NCI-H345 treated with DMSO at 0.1 percent for 48 hours (cell line): ENCODE data around the gene FUT7.
"Not testable (repeated sequence)": the region's sequence is repeated elsewhere in the genome, so short reads cannot be mapped to it uniquely, and the experiment has no call there.

ENCODE experiments used
- DNase-seq: peaks from one replicate; lab custom pipeline; 2025; ENCODE audit not compliant: unreplicated experiment; lab: John Stamatoyannopoulos, UW

Gene FUT7

DNA sequence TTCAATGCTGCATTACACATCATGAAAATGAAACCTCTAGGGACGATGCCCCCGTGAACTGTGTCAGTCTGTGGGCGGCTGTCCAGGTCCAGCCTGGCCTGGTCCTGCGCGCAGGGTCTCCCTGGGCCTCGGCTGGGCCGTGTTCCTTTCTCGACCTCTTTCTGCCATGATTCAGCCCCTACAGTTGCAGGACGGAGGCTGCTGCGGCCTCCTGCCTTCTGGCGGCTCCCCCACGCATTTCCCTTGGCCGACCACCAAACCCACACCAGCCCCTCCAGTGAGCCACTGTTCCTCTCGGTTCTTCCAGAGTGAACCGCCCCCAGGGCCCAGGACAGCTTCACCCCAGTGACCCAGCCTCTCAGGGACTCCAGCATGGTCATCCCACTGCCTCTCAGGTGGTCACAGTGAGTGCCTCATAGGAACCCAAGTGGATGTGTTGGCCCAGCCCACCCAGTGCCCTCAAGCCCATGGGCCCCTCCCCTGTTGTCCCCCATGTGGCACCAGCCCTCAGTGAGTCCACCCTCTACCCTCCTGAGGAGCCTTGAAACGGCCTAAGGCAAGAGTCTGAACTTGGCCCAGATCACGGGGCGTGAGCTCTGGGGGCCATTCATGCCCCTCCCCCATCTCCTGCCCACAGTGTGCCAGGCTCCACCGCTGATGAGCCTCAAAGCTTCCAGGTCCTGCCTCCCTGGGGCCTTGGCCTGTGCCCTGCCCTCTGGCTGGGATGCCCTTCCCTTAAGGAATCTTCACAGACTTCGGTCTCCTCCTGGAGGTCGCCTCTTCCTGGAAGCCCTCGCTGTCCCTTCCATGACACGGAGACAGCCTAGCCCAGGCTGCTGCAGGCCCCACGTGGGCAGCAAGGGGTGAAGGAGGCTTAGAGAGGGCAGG is 25.5 kb downstream of the FUT7 start:
- DNase-seq, result no peak

DNA sequence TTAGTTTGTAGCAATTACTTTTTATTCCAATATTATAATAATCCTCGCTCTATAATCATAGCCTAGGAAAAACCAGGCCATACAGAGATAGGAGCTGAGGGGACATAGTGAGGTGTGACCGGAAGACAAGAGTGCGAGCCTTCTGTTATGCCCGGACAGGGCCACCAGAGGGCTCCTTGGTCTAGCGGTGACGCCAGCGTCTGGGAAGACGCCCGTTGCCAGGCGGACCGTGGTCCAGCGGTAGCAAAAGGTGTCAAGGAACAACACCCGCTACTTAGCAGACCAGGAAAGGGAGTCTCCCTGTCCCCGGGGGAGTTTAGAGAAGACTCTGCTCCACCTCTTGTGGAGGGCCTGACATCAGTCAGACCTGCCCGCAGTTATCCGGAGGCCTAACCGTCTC is 27.6 kb downstream of the FUT7 start:
- DNase-seq, result not testable (repeated sequence)

DNA sequence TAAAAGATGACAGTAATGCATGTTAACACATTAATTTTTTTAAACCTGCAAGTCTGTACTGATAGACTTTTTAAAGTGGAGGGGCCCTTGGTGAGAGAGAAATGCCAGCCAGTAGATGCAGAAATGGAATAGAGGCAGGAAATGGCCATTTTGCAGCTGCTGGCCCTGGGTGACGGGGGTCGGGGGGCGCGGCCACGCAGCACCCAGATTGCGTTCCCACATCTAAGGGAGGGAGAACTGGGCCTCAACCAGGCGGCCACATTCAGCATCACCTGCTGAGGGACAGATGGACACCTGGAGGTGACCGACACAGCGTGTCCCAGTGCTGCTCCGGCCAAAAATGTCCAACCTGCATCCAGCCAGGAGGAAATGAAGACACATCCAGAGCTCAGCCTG is 29.2 kb downstream of the FUT7 start:
- DNase-seq, result no peak

DNA sequence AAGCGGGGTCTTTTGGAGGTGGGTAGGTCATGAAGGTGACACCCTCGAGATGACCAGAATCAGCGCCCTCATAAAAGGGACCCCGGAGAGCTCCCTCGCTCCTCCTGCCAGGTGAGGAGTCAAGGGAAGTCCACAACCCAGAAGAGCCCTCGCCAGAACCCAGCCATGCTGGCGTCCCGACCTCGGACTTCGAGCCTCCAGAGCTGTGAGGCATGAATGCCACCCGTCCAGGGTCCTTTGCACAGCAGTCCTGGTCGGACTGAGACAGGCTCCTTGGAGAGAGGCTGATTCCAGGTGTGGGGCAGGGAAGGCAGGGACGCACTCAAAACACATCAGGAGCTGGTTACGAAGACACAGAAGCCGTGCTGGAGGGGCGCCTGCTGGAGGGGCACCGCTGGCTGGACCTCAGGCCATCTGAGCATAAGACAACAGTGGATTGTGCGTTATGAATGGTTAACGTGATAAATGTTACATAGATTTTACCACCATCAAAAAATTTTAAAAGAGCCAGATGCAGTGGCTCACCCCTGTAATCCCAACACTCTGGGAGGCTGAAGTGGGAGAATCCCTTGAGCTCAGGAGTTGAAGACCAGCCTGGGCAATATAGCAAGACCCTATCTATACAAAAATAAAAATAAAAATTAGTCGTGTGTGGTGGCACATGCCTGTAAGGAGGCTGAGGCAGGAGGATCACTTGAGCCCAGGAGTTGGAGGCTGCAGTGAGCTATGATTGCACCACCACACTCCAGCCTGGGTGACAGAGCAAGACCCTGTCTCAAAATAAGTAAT is 29.8 kb downstream of the FUT7 start:
- DNase-seq, result no peak

DNA sequence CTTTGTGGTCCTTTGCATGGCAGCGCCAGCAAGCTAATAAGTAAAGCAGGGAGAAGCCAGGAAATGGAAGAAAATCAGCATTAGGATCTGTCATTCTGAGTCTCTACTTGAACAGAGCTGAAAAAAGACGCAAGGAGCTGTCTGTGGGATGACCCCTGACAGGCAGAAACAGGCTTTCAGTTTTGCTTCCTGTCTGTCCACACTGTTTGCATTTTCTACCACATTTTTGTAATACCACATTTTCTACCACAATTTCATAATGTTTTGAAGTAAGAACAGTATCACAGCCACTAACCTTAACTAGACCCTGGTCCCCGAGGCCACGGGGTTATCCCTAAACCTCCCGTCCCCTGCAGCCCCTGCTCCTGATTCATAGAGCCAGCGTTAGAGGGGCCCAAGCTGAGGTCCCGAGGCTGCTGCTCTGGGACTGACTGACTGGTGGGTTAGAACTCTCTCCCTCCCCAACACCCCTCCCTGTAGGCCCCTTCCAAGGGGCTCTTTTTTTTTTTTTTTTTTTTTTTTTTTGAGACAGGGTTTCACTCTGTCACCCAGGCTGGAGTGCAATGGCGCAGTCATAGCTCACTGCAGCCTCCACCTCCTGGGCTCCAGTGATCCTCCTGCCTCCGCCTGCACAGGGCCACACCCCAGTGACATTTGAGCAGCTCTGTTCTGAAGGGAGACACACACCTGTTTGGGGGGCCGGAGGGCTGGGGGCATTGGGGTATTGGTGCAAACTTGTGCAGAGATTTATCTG is 31.5 kb downstream of the FUT7 start:
- DNase-seq, result no peak

DNA sequence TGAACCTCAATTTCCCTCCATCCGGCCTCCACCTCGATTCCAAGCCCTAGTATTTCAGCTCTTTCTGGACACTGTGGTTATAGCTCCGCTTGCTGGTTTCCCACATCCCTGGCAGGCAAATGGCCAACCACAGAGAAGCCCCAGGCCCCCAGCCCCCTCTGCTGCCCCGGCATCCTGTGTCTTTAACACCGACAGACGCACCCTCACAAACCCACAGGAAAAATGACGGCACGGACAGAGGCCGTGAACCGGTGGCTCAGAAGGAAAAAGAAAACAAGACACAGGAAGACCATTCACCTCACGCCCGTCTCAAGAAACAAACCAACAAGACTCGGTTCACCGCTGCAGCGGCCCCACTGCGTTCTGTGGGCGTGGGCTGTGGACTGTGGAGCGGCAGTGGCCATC is 34.1 kb downstream of the FUT7 start:
- DNase-seq, result no peak

DNA sequence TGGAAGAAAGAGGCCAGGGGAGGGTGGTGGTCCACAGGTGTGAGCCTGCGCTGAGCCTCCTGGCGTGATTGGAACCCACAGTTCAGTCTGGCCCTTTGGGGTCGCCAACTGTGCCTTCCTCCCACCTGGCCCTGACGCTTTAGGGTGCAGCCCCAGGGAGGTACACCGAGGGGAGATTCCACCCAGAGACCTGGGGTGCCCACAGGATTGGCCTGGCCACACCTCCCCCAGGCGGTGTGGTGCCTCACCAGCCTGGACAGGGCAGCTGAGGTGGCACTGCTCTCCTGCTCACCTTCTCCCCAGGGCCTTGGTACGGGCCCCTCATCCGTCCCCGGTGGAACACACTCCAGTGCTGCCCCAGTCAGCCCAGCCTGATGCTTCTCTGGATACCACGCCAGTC is 34.5 kb downstream of the FUT7 start:
- no peak for DNase-seq

DNA sequence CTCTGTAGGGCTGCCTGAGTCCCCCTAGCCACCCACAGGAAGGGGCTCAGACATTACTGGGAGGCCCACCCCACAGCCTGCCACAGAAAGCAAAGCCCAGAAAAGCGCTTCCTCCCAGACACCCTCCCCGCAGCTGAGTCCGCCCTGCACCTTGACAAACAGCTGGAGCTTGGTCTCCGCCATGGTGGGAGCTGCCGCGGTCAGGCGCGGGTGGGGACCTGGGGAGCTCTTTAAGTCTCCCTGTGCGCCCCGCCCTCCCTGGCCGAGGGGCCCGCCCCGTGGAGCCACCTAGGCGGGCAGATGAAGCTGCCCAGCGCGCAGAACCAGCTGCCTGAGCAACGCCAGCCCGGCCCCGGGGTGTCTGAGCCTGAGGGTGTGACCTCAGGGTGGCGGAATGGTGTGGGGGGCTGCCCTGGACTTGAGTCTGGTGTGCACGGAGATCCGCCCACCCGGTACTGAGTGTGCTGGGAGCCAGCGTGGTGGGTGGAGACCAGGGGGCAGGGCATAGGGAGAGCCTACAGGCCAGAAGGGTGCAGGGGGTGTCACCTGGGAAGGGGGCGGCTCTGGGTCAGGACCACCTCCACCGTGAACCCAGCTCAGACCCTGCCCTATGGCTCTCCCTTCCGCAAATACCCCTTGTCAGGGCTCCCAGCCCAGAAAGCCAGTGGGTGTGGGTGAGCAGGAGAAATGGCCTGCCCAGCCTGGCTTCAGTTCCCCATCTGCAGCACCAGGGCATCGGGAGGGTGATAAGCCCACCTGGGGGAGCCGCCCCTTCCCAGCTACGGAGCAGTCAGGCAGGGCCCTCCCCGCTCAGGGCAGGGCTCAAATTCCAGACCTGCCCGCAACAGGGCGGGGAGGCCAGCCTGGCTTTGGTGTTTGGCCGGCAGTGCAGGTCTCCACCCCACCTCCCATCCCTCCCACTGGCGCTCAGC is 35.3 kb downstream of the FUT7 start, which contains the start of gene CLIC3:
Gene CLIC3 (minus strand): TSS at position 208 of the 932 bp plus-strand sequence. CDS start 25 bp downstream, at position 183.
- DNase-seq, result no peak

DNA sequence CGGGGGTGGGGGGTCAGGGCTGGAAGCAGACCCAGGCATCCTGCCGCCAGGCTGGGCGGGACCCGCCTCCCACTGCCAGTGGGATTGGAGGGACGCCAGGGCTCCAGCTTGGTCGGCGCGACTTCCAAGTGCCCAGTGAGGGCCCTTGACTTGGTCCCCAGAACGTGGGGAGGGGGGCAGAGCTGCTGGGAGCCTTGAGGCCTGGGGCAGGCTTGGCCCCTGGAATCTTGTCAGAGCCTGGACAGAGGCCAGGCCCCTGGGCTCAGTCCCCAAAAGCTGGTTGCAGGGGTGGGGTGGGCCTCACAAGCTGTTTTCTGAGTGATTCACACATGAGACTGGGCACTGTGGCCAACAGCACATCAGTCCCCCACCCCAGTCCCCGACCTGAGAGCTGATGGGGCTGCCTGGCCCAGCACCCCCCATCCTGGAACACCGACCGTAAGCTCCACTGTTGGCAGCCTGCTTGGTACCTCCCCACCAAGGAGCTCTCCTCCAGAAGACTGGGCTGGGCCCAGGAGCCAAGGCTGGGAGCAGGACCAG is 36.0 kb downstream of the FUT7 start:
- DNase-seq, result no peak

DNA sequence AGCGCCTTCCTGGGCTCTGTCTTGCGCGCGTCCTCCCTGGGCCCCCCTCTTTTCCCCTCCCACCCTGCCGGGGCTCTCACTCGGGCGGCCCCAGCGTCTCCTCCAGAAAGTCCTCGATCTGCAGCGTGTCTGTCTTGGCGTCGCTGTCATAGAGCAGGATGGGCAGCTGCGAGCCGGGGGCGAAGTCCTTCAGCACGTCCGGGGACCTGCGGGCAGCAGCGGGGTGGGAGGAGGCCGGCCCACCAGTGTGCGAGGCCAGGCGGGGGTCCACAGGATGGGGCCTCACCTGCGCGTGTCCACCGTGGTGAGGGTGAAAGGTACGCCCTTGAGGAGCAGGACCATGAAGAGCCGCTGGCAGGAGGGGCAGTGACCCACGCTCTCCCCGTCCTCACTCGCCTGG is 36.5 kb downstream of the FUT7 start:
- DNase-seq, result no peak

DNA sequence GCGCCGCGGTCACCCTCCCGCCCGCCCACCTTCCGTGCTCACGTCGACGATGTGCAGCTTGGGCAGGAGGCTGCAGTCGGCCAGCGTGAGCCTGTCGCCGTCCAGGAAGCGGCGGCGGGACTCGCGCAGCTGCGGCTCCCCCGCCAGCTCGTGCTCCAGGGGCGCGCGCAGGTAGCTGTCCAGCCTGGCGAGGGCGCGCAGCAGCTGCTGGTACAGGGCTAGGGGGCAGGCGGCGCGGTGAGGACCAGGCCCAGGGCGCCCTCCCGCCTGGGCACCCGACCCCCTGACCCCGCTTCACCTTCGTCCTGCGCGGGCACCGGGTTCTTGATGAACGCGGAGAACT is 37.0 kb downstream of the FUT7 start:
- no peak for DNase-seq

DNA sequence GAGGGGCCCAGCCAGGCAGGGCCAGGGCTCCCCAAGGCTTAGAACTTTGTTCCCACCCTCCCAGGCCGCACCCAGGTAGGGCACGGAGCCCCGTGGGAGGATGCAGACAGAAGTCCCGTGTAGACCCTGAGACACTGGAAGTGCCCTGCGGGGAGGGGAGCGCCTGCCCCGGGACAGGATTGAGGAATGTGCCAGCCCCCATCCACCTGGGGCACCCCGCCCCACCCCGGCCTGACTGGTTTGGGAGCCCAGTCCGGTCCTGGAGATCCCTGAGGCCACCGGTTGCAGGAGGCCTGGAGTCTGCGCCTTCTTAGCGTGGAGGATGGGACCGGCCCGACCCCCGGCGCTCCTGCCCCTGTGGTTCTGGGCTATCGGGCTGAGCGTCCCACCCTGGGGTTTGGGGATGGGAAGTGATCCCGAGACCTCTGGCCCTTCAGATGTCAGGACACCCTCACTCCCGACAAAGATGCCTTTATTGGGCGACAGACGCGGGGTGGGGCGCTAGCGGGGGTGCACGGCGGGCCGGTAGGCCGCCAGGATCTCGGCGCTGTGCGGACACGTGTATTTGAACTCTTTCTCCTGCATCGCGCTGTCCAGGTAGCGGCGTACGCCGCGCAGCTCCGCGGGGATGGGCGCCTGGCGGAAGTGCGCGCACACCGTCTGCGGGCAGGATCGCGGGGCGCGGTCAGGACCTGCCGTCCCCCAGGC is 37.6 kb downstream of the FUT7 start:
- no peak for DNase-seq

DNA sequence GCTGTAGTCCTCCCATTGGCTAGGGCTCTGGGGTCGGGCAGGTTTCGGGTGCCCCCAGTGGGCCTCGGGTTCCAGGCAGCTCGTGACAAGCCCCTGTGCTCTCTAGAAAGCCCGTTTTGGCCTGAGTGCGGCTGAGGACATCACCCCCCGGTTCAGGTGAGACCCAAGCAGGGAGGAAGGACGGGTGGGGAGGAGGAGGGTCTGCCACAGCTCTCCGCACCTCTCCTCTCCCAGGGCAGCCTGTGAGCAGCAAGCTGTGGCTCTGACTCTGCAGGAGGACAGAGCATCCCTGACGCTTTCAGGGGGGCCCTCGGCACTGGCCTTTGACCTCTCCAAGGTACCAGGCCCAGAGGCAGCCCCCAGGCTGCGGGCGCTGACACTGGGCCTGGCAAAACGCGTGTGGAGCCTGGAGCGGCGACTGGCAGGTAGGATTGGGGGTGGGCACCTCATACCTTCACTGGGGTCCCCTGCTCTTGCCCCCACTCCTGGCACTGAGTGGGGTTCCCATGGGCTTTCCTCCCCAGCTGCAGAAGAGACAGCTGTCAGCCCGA is 39.0 kb downstream of the FUT7 start:
- DNase-seq, result no peak

DNA sequence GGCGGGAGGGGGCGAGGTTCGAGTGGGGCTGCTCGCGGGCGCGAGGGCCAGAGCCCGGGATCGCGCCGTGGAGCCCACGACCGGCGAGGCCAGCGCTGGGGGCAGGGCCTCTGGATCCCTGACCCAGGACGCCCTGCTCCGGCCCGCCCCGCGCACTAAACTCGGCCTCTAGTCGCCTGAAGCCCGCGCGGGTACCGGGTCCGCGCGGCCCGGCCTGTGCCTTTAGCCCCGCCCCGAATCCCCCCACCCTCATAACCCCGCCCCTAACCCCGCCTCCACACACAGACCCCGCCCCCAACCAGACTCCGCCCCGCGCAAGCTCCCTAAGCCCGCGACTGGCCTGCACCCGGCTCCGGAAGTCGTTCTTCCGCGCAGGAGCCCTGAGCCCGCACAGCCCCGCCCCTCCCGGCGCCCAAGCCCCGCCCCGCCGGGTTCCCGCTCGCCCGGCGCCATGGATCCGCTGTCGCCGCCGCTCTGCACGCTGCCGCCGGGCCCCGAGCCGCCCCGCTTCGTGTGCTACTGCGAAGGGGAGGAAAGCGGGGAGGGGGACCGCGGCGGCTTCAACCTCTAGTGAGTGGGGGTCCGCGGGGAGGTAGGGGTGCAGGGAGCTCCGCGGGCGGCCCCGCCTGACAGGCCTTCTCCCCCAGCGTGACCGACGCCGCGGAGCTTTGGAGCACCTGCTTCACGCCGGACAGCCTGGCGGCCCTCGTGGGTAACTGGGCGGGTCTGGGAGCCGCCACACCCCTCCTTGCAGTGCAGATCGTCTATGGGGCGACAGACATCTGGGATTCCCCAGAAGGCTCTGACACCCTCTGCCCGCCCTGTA is 39.7 kb downstream of the FUT7 start, which contains the start of gene PAXX:
Gene PAXX (plus strand): TSS at position 430 of the 826 bp plus-strand sequence. CDS start 22 bp downstream, at position 452.
- DNase-seq, result peak; percentile 58

DNA sequence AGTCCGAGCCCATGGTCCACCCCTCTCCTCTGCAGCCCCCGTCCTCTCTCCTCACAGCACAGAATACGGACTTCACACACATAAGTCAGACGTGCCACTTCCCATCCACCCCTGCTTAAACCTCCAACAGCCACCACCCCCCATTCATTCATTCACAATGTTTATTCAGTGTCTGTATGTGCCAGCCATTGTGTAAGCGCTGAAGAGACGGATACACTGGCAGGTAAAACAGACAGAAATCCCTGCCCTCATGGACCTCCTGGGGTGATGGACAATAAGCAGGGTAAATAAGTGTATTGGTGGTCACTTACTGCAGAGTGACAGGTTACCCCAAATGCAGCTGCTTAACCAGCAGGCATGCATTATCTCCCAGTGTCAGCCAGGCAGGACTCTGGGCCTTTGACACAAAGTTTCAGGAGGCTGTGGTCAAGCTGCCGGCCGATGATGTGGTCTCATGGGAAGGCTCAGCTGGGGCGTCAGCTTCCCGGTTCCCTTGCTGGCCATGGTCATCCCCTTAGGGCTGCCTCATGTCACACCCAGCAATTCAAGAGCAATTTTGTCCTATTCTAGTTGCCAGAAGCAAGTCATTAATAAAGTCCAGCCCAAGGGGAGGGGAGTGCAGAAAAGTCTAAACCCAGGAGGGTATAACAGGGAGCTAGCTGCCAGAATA is 41.5 kb downstream of the FUT7 start:
- DNase-seq, result peak; percentile 59

DNA sequence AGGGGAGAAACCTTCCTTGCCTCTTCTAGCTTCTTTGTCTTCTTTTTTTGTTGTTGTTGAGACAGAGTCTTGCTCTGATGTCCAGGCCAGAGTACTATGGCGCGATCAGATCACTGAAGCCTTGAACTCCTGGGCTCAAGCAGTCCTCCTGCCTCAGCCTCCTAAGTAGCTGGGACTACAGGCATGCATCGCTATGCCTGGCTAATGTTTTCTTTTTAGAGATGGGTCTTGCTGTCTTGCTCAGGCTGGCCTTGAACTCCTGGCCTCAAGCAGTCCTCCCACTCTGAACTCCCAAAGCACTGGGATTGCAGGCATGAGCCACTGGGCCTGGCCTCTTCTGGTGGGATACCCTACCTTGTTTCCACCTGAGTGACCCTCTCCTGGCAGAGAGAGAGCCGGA is 43.0 kb downstream of the FUT7 start:
- no peak for DNase-seq

DNA sequence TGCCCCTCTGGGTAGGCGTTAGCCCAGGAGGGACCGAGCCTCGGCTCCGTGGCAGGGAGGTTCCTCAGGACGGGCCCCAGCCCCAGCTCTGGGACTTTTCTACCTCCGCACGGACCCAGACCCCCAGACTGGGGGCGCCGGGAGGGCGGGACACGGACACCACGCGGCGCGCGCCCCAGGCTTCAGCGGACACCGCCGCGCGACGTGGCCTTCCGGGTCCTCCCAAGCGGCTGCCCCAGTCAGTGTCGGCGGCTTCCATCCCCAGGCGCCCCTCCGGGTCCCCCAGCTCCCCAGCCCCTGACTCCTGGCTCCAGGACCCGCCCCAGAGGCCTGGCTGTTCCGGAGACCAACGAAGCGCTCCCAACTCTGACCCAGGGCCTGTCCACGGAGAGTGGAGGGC is 46.0 kb downstream of the FUT7 start:
- DNase-seq, result no peak
